ENCODE measurements around the gene ACOT13. TPM values are rescaled to one million over a fixed set of nuclear protein-coding genes. Genes with fewer than 3 reads are reported as not detected.

The ACOT13 gene
- total and polyA plus RNA-seq, 2 of the 8 experiments (the other 6 are each of a cell fraction or from before 2014, with no cell fraction given): 27.6 to 40.6 TPM

GRCh38 chr6:24644377-24644776 lies 22.5 kb upstream of the ACOT13 start (continued):
- TF ChIP-seq TAF1 (IDR thresholded peaks at IDR 0.05; ENCODE audit: low read depth, low read length): no peak
- no peak for TF ChIP-seq NANOG (IDR thresholded peaks at IDR 0.05; ENCODE audit: insufficient read depth, low read depth, low read length, poor library complexity, severe bottlenecking)
- no peak for TF ChIP-seq GABPA (IDR thresholded peaks at IDR 0.05; ENCODE audit: borderline replicate concordance, insufficient read depth, low read length)
- no peak for TF ChIP-seq CHD1 (IDR thresholded peaks at IDR 0.05; ENCODE audit: low read depth, low read length)
- no peak for TF ChIP-seq TEAD4 (IDR thresholded peaks at IDR 0.05; ENCODE audit: low read depth, low read length)
- no peak for TF ChIP-seq EGR1 (IDR thresholded peaks at IDR 0.05; ENCODE audit: borderline replicate concordance, low read depth, low read length)
